NCI-H1092 (cell line): ENCODE data around the gene CEACAM8.
"Not testable (repeated sequence)": the region's sequence is repeated elsewhere in the genome, so short reads cannot be mapped to it uniquely, and the experiment has no call there.

Source experiments
- DNase-seq: peaks from one replicate; lab custom pipeline; 2025; lab: John Stamatoyannopoulos, UW

CEACAM8 gene

GRCh38 chr19:42573642-42574041 is 21.1 kb downstream of the CEACAM8 start:
- no peak for DNase-seq

- DNase-seq: no peak
These were observed 23.6 kb downstream of the CEACAM8 start for GRCh38 chr19:42571116-42571515.

DNA sequence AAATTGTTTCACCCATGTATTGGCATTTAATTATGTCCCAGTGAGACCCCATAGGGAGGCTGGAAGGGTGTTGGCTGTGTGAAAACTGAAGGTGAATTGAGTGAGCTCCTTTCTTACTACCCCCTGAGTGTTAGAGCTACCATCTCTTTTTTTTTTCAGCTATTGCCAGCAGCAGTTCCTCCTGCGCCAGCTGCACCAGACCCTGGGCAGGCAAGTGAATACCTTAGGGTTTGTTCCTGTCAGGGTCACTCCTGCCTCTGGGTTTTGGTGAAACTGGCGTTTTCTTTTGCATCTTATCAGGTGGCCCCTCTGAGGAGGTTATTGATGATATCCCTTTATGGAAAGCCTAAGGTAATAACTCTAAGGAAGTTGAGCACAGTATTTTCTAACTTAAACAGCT is 25.5 kb downstream of the CEACAM8 start:
- DNase-seq: no peak

GRCh38 chr19:42568006-42568405 is 26.7 kb downstream of the CEACAM8 start:
- DNase-seq: no peak

GRCh38 chr19:42567567-42567966 is 27.2 kb downstream of the CEACAM8 start:
- no peak for DNase-seq

DNA sequence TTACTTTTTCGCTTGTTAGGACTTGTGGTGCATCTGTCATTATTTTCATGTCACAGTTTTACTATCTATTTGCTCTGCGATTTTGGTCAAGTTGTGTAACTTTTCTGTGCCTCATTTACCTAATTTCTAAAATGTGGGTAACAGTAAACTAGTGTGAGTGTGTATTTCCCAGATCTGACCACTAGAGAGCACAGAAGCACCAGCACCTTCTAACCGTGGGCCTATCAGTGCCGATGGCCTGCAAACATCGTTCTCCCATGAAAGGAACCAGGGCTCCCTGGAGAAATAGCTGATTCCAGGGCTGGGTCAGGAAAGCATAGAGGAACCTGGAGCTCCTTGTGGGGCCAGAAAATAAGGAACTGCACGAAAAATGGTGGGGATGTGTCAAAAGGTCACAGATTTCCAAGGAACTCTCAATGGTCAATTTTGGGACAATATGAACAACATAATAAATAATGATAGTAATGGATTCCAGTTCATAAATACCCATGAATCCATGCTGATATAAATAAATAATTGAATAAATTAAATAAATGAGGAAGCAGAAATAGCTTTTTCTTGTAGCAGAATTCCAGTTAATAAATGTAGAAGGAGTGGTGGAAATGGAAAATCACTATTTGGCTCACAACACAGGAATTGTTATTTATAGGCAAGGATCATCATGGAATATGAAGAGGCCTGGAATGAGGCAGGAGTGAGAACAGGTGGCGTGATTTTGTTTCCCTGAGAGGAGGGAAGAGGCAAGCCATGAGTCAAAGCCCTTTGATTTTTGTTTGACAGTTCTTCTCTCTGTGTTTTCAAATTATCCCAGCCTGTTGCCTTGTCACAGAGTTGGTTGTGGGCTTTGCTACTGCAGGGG is 31.1 kb downstream of the CEACAM8 start:
- peak; percentile 11 for DNase-seq

GRCh38 chr19:42561512-42561911 is 33.2 kb downstream of the CEACAM8 start:
- no peak for DNase-seq

DNA sequence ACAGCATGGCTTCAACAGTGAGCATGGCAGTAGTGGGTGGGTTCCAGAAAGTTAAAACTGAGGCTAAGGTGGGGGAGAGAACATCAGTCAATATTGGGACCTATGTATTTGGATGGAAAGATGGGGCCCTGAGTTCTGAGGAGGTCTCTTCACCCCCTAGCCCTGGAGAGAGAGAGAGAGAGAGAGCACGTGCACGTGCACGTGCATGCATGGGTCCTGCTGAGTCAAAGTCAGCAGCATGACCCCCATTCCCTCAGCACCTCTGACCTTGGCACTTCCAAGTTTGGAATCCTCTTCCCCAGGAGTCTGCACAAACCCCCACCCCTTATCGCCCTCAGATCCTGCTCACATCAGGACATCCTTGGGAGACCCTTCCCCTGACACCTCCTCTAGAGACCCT is 34.0 kb downstream of the CEACAM8 start:
- no peak for DNase-seq

- DNase-seq: no peak
These were observed 36.1 kb downstream of the CEACAM8 start for GRCh38 chr19:42558450-42559150.

DNA sequence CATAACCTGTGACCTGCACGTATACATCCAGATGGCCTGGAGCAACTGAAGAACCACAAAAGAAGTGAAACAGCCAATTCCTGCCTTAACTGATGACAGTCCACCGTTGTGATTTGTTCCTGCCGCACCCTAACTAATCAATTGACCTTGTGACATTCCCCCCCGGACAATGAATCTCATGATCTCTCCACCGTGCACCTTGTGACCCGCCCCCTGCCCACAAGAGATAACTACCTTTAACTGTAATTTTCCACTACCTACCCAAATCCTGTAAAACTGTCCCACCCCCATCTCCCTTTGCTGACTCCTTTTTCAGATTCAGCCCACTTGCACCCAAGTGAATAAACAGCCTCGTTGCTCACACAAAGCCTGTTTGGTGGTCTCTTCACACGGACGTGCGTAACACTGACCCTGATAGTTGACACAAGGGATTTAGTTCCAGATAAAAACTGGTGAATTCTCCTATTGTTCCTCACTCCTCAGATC is 37.3 kb downstream of the CEACAM8 start:
- DNase-seq: not testable (repeated sequence)

GRCh38 chr19:42555801-42556200 is 38.9 kb downstream of the CEACAM8 start:
- no peak for DNase-seq

- no peak for DNase-seq
These were observed 39.4 kb downstream of the CEACAM8 start for GRCh38 chr19:42555317-42555716.

DNA sequence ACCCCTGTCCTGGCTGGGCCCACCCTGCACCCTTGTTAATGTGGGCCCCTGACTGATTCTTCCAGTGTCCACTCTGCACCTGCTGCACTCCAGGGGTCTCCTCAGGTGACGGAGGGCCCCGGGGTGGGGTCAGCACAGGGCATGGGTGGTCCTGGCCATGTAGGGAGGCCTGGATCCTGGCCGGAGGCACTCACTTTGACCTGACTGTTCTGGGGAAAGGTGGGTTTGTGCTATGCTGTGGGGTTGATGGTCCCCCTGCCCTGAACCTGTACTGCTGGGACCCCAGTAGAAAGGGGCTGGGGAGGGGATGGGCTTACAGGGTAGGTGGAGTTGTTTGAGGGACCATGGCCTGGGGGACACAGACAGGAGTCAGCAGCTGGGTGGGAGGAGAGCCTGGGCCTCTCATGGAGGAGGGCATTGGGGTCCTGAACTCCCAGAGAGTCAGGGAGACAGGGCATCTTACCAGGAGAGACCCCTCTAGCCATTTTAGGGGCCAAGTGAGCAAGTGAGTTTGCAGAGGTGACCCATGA is 40.6 kb downstream of the CEACAM8 start:
- DNase-seq: no peak

DNA sequence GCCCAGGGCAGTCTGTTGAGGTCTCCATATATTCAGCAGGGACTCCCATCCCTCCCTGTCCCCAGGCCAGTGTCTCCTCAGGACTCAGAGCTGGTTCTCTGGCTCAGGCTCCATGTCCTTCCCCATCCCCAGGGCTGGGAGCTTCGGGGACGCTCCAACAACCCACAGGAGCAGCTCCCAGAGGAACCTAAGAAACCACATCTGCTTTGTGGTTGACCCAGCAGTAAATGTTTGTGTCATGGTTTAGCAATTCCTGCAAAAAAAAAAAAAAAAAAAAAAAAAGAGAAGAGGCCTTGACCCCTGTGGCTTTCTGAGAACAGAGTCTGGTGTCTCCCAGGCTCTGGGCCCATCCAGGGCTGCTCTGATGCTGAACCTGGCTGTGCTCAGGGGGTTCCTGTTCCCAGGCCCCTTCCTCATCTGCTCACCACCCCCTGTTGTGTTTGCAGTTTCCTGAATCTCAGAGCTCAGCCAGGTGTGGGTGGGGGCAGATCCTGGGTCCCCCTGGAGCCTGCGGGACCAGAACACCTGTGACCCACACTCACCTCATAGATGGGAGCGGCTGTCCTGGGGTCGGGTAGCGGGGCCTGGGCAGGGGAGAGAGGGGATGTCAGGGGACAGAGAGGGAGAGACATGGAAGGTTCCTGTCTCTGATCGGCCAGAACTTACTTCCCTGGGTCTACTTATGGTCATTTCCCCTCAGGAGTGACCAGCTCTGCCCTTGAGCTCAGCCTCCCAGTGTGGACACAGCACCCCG is 41.3 kb downstream of the CEACAM8 start:
- DNase-seq: no peak

DNA sequence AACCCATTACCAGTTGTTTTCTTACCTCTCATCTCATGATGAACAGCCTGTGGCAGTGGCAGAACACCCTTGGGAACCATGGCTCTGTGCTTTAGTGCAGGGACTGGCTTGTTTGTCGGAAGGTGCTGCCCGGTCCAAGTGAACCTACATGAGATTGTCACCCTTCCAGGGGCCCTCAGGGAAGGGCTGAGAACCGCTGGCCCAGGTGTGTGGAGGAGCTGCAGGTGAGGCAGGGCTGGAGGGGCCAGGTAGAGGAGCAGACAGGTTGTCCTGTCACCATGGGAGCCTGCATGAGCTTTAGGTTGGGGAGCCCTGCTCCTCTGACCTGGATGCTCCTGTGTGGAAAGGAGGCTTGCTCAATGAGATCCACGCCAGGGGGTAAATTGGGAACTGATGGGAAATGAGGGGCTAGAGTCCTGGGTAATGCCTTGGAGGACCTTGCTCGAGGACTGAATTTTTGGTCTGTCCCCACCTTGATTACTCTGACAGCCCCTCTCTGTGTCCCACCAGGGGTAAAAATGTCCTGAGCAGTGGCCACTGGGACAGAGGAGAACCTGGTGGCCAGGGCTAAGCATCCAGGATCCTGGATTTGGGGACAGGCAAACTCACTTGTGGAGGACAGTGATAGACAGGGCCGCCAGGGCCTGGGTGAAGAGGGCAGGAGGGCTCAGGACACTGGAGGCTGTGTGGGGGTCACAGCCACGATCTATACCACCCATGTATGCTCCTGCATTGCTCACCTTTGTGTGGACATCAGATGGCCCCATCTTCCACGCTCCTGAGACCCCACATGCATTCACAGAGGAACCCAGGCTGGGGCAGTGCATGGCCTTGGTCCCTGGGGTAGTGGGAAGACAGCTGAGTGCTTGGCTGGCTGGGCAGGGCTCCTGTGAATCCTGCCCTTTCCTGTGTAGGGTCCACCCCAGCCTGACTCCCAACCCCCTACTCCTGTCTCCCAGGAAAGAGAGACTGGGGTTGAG is 42.3 kb downstream of the CEACAM8 start:
- DNase-seq: no peak

DNA sequence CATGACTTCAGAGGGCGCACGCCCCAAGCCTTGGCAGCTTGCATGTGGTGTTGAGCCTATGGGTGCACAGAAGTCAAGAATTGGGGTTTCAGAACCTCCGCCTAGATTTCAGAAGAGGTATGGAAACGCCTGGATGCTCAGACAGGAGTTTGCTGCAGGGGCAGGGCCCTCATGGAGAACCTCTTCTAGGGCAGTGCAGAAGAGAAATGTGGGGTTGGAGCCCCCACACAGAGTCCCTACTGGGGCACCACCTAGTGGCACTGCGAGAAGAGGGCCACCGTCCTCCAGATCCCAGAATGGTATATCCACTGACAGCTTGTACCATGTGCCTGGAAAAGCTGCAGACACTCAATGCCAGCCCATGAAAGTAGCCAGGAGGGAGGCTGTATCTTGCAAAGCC is 44.2 kb downstream of the CEACAM8 start:
- not testable (repeated sequence) for DNase-seq

DNA sequence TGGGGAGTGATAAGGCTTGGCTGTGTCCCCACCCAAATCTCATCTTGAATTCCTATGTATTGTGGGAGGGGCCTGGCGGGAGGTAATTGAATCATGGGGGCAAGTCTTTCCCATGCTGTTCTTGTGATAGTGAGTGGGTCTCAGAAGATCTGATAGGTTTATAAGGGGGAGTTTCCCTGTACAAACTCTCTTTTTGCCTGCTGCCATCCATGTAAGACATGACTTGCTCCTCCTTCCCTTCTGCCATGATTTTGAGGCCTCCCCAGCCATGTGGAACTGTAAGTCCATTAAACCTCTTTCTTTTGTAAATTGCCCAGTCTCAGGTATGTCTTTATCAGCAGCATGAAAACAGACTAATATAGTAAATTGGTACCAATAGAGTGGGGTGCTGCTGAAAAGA is 45.7 kb downstream of the CEACAM8 start:
- DNase-seq: not testable (repeated sequence)

GRCh38 chr19:42548552-42548951 is 46.2 kb downstream of the CEACAM8 start:
- no peak for DNase-seq

- no peak for DNase-seq
These were observed 46.8 kb downstream of the CEACAM8 start for GRCh38 chr19:42547929-42548328.

GRCh38 chr19:42546831-42547500 is 47.8 kb downstream of the CEACAM8 start:
- DNase-seq: no peak
